K562 (cell line): ENCODE results near the gene PLXDC1. TPM values are rescaled to one million over a fixed set of nuclear protein-coding genes. Genes with fewer than 3 reads are reported as not detected.

Source experiments
- ATAC-seq: fragments of 200-7000 bp; cut with Tn5 transposase; 3 replicates; pipeline ENCODE4 v1.9.1; 2020; ENCODE audit warnings: moderate library complexity
- BruUV-seq: library from RNA; stranded (reverse); fragments of 400-500 nt; replicated peaks from 2 replicates; lab custom pipeline; 2021; lab: Mats Ljungman, UMichigan
- CTCF ChIA-PET: fragments of 300-600 bp; formaldehyde crosslinking; extraction: SDS; loops from one replicate; lab custom pipeline; 2021; ENCODE audit warnings: low intra/inter-chr PET ratio; lab: Yijun Ruan, JAX
- POLR2A ChIA-PET: fragments of 300-600, 350-650 bp; sonication (Branson Sonifier 250); formaldehyde crosslinking; extraction: SDS; loops from one replicate; lab custom pipeline; 2021; ENCODE audit warnings: antibody characterized with exemption, inconsistent platforms; lab: Yijun Ruan, JAX
- DNase-seq, 4 experiments: peaks; one replicate each; pipeline versions ENCODE4 v3.0.0 to v3.0.0-alpha.2; 2011 to 2018; ENCODE audit warnings: low spot score in 3 of 4, mixed read lengths in 3 of 4; ENCODE audit errors: extremely low read depth in 1 of 4
- FAIRE-seq: peaks from 2 replicates; lab custom pipeline; 2011; peaks lifted over from hg19 to GRCh38; lab: Jason Lieb, UNC
- H2AFZ ChIP-seq: 2 replicates; pipeline ENCODE4 v1.6.0; 2011; ENCODE audit warnings: low read depth, low read length, control low read depth, inconsistent platforms
- H3K27ac ChIP-seq: fragments of 200-600 bp; 3 replicates; pipeline ENCODE4 v1.8.0; 2011; ENCODE audit warnings: low read depth, mild to moderate bottlenecking, control low read depth, inconsistent platforms, low read length, moderate library complexity, mixed read lengths; ENCODE audit errors: extremely low read depth
- H3K27me3 ChIP-seq, 2 experiments: fragments of 300-600 bp in 1 of 2; 2 replicates in 1 of 2; 3 replicates in 1 of 2; pipeline versions ENCODE4 v1.6.0 to v1.8.0; 2011; ENCODE audit warnings: inconsistent platforms in 2 of 2, low read length in 2 of 2, mild to moderate bottlenecking in 1 of 2, mixed read lengths in 1 of 2, moderate library complexity in 1 of 2; ENCODE audit not compliant: control insufficient read depth in 2 of 2, insufficient read depth in 2 of 2
- H3K36me3 ChIP-seq: fragments of 300-600 bp; 3 replicates; pipeline ENCODE4 v1.8.0; 2011; ENCODE audit warnings: mild to moderate bottlenecking, low read length, inconsistent platforms; ENCODE audit not compliant: control insufficient read depth, insufficient read depth
- H3K4me1 ChIP-seq, 2 experiments: fragments of 200-600 bp in 1 of 2; replicated peaks in 1 of 2; 2 replicates in 1 of 2; 3 replicates in 1 of 2; pipeline versions ENCODE4 v1.5.1 to v1.8.0; 2011; ENCODE audit warnings: inconsistent platforms in 2 of 2, low read length in 2 of 2, mild to moderate bottlenecking in 1 of 2, mixed read lengths in 1 of 2, moderate library complexity in 1 of 2; ENCODE audit not compliant: control insufficient read depth in 2 of 2, insufficient read depth in 2 of 2
- H3K4me2 ChIP-seq: 2 replicates; pipeline ENCODE4 v1.6.1; 2011; ENCODE audit warnings: low read length, control low read depth, inconsistent platforms, mixed read lengths; ENCODE audit not compliant: insufficient read depth
- H3K4me3 ChIP-seq: fragments of 200-600 bp; sonication (generic), shearing (Covaris generic); 2 replicates; pipeline ENCODE4 v1.5.1; 2016; ENCODE audit warnings: control low read depth, inconsistent platforms
- H3K79me2 ChIP-seq: fragments of 200-600 bp; 3 replicates; pipeline ENCODE4 v1.8.0; 2011; ENCODE audit warnings: low read length, inconsistent platforms; ENCODE audit not compliant: control insufficient read depth, insufficient read depth
- H3K9ac ChIP-seq, 2 experiments: 2 replicates each; pipeline versions ENCODE4 v1.6.0 to v1.6.1; 2011; ENCODE audit warnings: low read depth in 2 of 2, low read length in 2 of 2, control low read depth in 1 of 2, inconsistent platforms in 1 of 2, mild to moderate bottlenecking in 1 of 2, mixed read lengths in 1 of 2; ENCODE audit not compliant: insufficient read depth in 1 of 2
- H3K9me1 ChIP-seq: one replicate; pipeline ENCODE4 v1.6.0; 2011; ENCODE audit warnings: inconsistent platforms, mild to moderate bottlenecking, low read length, moderate library complexity; ENCODE audit not compliant: control insufficient read depth, insufficient read depth
- H3K9me3 ChIP-seq: replicated peaks from 2 replicates; pipeline ENCODE4 v1.5.1; 2011; ENCODE audit warnings: low read depth, low read length, inconsistent platforms; ENCODE audit not compliant: control insufficient read depth, insufficient read depth
- H4K20me1 ChIP-seq: replicated peaks from 2 replicates; pipeline ENCODE4 v1.6.1; 2011; ENCODE audit warnings: low read length, inconsistent platforms, mixed read lengths; ENCODE audit not compliant: control insufficient read depth, insufficient read depth
- ARNT ChIP-seq, 2 experiments: fragments of 450-650 bp; IDR thresholded peaks; 2 replicates each; pipeline ENCODE4 v1.6.1; 2016; ENCODE audit warnings: mild to moderate bottlenecking in 1 of 2
- DIDO1 ChIP-seq: fragments of 450-650 bp; IDR thresholded peaks from 2 replicates; pipeline ENCODE4 v1.6.1; 2016; ENCODE audit warnings: low read depth, missing biosample characterization, missing genetic modification characterization
- ELF2 ChIP-seq: fragments of 250-450 bp; sonication (Bioruptor Pico); IDR thresholded peaks from 2 replicates; pipeline ENCODE4 v1.5.0; 2021; ENCODE audit warnings: mild to moderate bottlenecking
- GTF2A2 ChIP-seq: IDR thresholded peaks from 2 replicates; pipeline ENCODE4 v1.6.1; 2016; ENCODE audit warnings: mild to moderate bottlenecking, missing genetic modification characterization, missing compliant biosample characterization
- IRF2 ChIP-seq: sonication (generic); formaldehyde crosslinking; IDR thresholded peaks from 2 replicates; pipeline ENCODE4 v1.8.1; 2022; ENCODE audit warnings: mild to moderate bottlenecking, missing genetic modification reagents
- L3MBTL2 ChIP-seq: fragments of 450-650 bp; IDR thresholded peaks from 2 replicates; pipeline ENCODE4 v1.6.1; 2016; ENCODE audit warnings: mild to moderate bottlenecking, moderate library complexity
- MCM2 ChIP-seq: fragments of 450-650 bp; IDR thresholded peaks from 2 replicates; pipeline ENCODE4 v1.6.1; 2017; ENCODE audit warnings: low read depth, mild to moderate bottlenecking
- PHB ChIP-seq: fragments of 250-450 bp; sonication (Bioruptor Pico); IDR thresholded peaks from 2 replicates; pipeline ENCODE4 v1.5.0; 2021
- SRSF3 ChIP-seq: fragments of 200-400 bp; formaldehyde crosslinking; IDR thresholded peaks from 2 replicates; pipeline ENCODE4 v1.6.1; 2016; ENCODE audit warnings: mild to moderate bottlenecking, low read length, moderate library complexity; ENCODE audit not compliant: insufficient read depth
- TCF7L2 ChIP-seq: fragments of 150-350 bp; IDR thresholded peaks from 2 replicates; pipeline ENCODE4 v1.6.1; 2016; ENCODE audit warnings: low read depth, mild to moderate bottlenecking, low read length, moderate library complexity
- TRIM24 ChIP-seq, 2 experiments: fragments of 450-650 bp; IDR thresholded peaks; 2 replicates each; pipeline ENCODE4 v1.6.1; 2016
- ZBTB1 ChIP-seq: sonication (generic); formaldehyde crosslinking; IDR thresholded peaks from 2 replicates; pipeline ENCODE4 v1.8.1; 2023; ENCODE audit warnings: missing genetic modification reagents, low read depth, mild to moderate bottlenecking, borderline replicate concordance
- ZFP36 ChIP-seq: fragments of 150-350 bp; IDR thresholded peaks from 2 replicates; pipeline ENCODE4 v1.6.1; 2018; ENCODE audit warnings: low read length, low read depth; ENCODE audit not compliant: partially characterized antibody
- ZNF212 ChIP-seq: fragments of 450-650 bp; formaldehyde crosslinking; IDR thresholded peaks from 2 replicates; pipeline ENCODE4 v1.4.0; 2020; ENCODE audit warnings: mild to moderate bottlenecking
- WGBS: fragments of 100-300 bp; shearing (Covaris generic); methylation state at CpG from one replicate; pipeline ENCODE4 v1.1.6; 2016; ENCODE audit warnings: low coverage, mixed read lengths; ENCODE audit not compliant: insufficient coverage; ENCODE audit errors: missing lambda C conversion rate; 5-methylcytosine and 5-hydroxymethylcytosine counted together
- in situ Hi-C: fragments of 300-500 bp; cut with MboI; formaldehyde crosslinking; loops from 4 replicates; pipeline ENCODE4 v1.15.0; 2018; ENCODE audit warnings: inconsistent platforms, mixed read lengths
- intact Hi-C: fragments of 100-400 bp; cut with micrococcal nuclease; formaldehyde crosslinking; loops from 2 replicates; pipeline ENCODE4 v1.14.2; 2022
- polyA plus RNA-seq, 8 experiments: library from polyadenylated mRNA; depleted of rRNA in 4 of 8; stranded (reverse) in 5 of 8; unstranded in 3 of 8; fragments of >200 nt; fragmentation: Nextera tagmentation in 2 of 8; fragmentation: Illumina TruSeq in 1 of 8; extraction: Ambion mirVana in 2 of 8; extraction: Trizol in 1 of 8; gene quantifications; 2 replicates each; pipeline versions ENCODE4 v1.2.1 to v1.2.3, GENCODE V29; 2011 to 2014; ENCODE audit warnings: inconsistent platforms in 1 of 8, missing spikeins in 1 of 8
- total RNA-seq, 7 experiments: library from RNA; depleted of rRNA in 6 of 7; stranded (reverse); fragments of >200 nt in 6 of 7; fragmentation: Illumina TruSeq in 2 of 7; extraction: Trizol in 2 of 7; gene quantifications; 2 replicates each; pipeline versions ENCODE4 v1.2.1 to v1.2.3, GENCODE V29; 2011 to 2021; ENCODE audit warnings: low replicate concordance in 1 of 7
- TF ChIP-seq, protein P1 (sequence below): fragments of 450-650 bp; IDR thresholded peaks from 2 replicates; pipeline ENCODE4 v1.6.1; 2016; ENCODE audit warnings: borderline replicate concordance
- TF ChIP-seq, protein P2 (sequence below): sonication (generic); formaldehyde crosslinking; IDR thresholded peaks from 2 replicates; pipeline ENCODE4 v1.8.0; 2022; ENCODE audit warnings: mild to moderate bottlenecking, low read depth, missing genetic modification reagents
- TF ChIP-seq, protein P3 (sequence below): sonication (generic); formaldehyde crosslinking; IDR thresholded peaks from 2 replicates; pipeline ENCODE4 v1.8.0; 2022; ENCODE audit warnings: mild to moderate bottlenecking, missing genetic modification reagents
- TF ChIP-seq, protein P4 (sequence below): IDR thresholded peaks from 3 replicates; pipeline ENCODE4 v1.6.1; 2011; ENCODE audit warnings: borderline replicate concordance, mild to moderate bottlenecking, moderate library complexity; ENCODE audit not compliant: insufficient read length; ENCODE audit errors: extremely low read depth

PLXDC1 gene
- total and polyA plus RNA-seq, 9 of the 15 experiments (the other 6 are each of a cell fraction or from before 2014, with no cell fraction given): not detected

DNA sequence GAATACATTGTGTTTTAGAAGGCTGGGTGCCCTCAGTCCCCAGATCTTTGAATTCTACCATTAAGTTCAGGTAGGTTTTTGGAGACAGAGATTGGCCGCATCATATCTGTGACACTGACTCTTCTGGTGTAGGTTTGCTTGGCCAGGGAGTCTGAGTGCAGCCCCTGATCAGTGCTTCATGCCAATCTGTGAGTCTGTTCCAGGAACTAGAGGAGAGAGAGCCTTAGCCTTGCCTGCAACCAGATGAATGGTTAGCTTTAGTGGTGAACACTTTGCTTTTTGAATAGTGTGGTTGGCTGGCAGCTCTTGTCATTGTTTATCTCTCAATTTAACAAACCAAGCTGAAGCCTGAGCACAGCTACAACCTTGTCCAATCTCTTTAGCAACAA lies 87.8 kb downstream of the PLXDC1 start:
- FAIRE-seq (no peak), ATAC-seq (no peak), DNase-seq (no peak)
- no peak overlapping the region for H3K9ac ChIP-seq
- WGBS: 0% methylated on average over 1 of the region's 1 CpG
- H3K79me2 ChIP-seq: no peaks in the 10 kb centered on the region
- ChIA-PET POLR2A (no interaction called here), CTCF (no interaction called here)
- intact Hi-C loops (loop anchor here (10.0 kb wide), 1 partner anchor 79 kb away; no protein-coding TSS in a partner anchor), in situ Hi-C loops (no loop called here)
- BruUV-seq: no TSS peak
- H4K20me1 ChIP-seq: no peaks in the 10 kb centered on the region
- H3K4me3 ChIP-seq: no peak overlapping the region
- H3K27ac ChIP-seq: no peak overlapping the region
- H3K9me3 ChIP-seq: no peaks in the 10 kb centered on the region
- no peak overlapping the region for H3K4me2 ChIP-seq
- H3K9me1 ChIP-seq: no peaks in the 10 kb centered on the region
- H3K36me3 ChIP-seq: no peaks in the 10 kb centered on the region
- H3K4me1 ChIP-seq: no peaks in the 10 kb centered on the region; a peak in 1 of 5 replicates
- H3K27me3 ChIP-seq: peaks cover 37 to 51% of the 10 kb centered on the region in 2 experiments; a peak in 4 of 5 replicates
- no peak overlapping the region for H2AFZ ChIP-seq
- TF ChIP-seq SRSF3 (no peak), GTF2A2 (tag) (no peak), ARNT (IDR thresholded peaks at IDR 0.05) (no peak), PHB (CRISPR knock-in tag) (no peak), MCM2 (no peak), ZFP36 (no peak), ZNF212 (CRISPR knock-in tag) (no peak), ELF2 (CRISPR knock-in tag) (no peak), ZBTB1 (no peak), TRIM24 (IDR thresholded peaks at IDR 0.05) (no peak), DIDO1 (no peak), L3MBTL2 (no peak), IRF2 (CRISPR knock-in tag) (no peak), TCF7L2 (no peak)
- TF ChIP-seq, protein P1, sequence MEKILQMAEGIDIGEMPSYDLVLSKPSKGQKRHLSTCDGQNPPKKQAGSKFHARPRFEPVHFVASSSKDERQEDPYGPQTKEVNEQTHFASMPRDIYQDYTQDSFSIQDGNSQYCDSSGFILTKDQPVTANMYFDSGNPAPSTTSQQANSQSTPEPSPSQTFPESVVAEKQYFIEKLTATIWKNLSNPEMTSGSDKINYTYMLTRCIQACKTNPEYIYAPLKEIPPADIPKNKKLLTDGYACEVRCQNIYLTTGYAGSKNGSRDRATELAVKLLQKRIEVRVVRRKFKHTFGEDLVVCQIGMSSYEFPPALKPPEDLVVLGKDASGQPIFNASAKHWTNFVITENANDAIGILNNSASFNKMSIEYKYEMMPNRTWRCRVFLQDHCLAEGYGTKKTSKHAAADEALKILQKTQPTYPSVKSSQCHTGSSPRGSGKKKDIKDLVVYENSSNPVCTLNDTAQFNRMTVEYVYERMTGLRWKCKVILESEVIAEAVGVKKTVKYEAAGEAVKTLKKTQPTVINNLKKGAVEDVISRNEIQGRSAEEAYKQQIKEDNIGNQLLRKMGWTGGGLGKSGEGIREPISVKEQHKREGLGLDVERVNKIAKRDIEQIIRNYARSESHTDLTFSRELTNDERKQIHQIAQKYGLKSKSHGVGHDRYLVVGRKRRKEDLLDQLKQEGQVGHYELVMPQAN: no peak
- TF ChIP-seq, protein P2, sequence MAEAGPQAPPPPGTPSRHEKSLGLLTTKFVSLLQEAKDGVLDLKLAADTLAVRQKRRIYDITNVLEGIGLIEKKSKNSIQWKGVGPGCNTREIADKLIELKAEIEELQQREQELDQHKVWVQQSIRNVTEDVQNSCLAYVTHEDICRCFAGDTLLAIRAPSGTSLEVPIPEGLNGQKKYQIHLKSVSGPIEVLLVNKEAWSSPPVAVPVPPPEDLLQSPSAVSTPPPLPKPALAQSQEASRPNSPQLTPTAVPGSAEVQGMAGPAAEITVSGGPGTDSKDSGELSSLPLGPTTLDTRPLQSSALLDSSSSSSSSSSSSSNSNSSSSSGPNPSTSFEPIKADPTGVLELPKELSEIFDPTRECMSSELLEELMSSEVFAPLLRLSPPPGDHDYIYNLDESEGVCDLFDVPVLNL: no peak
- TF ChIP-seq, protein P3, sequence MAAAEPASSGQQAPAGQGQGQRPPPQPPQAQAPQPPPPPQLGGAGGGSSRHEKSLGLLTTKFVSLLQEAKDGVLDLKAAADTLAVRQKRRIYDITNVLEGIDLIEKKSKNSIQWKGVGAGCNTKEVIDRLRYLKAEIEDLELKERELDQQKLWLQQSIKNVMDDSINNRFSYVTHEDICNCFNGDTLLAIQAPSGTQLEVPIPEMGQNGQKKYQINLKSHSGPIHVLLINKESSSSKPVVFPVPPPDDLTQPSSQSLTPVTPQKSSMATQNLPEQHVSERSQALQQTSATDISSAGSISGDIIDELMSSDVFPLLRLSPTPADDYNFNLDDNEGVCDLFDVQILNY (CRISPR knock-in tag): no peak
- TF ChIP-seq, protein P4, sequence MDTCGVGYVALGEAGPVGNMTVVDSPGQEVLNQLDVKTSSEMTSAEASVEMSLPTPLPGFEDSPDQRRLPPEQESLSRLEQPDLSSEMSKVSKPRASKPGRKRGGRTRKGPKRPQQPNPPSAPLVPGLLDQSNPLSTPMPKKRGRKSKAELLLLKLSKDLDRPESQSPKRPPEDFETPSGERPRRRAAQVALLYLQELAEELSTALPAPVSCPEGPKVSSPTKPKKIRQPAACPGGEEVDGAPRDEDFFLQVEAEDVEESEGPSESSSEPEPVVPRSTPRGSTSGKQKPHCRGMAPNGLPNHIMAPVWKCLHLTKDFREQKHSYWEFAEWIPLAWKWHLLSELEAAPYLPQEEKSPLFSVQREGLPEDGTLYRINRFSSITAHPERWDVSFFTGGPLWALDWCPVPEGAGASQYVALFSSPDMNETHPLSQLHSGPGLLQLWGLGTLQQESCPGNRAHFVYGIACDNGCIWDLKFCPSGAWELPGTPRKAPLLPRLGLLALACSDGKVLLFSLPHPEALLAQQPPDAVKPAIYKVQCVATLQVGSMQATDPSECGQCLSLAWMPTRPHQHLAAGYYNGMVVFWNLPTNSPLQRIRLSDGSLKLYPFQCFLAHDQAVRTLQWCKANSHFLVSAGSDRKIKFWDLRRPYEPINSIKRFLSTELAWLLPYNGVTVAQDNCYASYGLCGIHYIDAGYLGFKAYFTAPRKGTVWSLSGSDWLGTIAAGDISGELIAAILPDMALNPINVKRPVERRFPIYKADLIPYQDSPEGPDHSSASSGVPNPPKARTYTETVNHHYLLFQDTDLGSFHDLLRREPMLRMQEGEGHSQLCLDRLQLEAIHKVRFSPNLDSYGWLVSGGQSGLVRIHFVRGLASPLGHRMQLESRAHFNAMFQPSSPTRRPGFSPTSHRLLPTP: no peak
